ENCODE measurements around the gene MEIS3.

Gene MEIS3

DNA sequence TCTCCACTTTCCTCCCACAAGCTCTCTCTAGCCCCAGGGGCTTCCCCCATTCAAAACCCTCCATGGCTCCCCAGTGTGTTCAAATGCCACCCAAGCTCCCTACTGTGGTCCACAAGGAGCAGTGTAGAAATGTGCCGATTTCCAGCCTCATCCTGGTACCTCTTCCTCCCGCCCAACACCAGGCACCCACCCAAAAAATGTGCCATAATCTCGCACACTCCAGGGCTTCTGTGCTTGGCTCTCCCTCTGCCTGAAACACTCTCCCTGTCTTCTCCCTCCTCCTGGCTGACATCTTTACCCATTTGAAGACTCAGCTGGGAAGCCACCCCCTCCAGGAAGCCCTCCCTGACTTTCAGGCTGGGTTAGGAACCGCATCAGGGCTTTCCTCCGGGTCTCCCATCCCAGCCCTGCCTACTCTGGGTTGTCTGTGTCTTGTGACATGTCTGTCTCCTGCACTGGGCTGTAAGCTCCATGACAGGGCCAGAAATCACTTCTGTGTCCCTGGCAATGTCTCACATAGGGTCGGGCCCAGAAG, 16.6 kb upstream of the MEIS3 start:
- DNase-seq (ENCODE audit: low spot score): no peak

DNA sequence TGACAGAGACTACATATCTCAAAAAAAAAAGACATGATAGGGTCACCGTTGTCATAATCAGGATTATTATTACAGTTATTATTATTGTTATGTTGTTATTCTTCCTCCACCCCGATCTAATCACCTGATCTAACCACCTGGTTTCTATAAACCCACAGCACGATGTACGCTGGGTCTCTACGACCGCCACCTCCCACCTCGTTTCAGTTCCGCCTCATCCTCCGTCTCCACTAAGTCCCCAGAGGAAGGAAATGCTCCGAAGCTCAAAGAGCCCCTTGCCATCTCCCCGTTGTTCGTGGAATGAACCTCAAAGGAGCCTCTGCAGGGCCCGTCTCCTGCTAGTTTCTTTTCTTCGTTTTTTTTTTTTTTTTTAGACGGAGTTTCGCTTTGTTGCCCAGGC, 15.9 kb upstream of the MEIS3 start:
- no peak for DNase-seq (ENCODE audit: low spot score)

DNA sequence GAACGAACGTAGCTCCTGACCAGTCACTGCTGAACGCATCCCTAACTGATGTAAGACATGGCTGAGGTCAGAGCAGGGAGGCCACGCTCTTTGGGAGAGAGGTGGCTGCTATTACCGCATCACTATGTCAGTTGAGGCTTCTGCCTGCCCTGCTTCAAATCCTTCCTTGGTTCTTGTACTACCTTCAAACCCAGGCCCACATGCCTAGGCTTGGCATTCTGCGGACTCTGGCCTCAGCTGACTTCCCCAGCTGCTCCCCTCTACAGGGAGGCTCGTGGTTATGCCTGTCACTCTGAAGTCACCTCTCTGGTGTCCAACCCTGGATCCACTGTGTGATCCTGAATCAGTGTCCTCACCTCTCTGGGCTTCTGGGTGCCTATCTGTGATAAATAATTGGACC, 14.8 kb upstream of the MEIS3 start:
- DNase-seq (ENCODE audit: low spot score): no peak

DNA sequence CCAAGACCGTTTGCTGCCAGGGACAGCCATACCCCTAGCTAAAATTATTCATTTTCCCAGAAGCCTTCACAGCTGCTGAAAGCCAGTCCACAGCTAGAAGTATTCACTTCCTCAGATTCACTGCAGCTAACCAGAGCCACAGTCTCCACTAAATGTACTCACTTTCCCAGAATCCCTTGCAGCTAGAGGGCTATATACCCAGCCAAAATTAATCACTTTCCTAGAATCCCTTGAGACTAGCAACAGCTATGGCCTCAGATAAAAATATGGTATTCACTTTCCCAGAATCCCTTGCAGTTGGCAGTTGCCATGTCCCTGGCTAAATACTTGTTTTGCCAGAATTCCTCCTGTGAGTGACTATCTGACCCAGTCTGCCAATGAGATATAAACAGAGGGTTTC, 13.8 kb upstream of the MEIS3 start:
- DNase-seq (ENCODE audit: low spot score): peak; percentile 40

DNA sequence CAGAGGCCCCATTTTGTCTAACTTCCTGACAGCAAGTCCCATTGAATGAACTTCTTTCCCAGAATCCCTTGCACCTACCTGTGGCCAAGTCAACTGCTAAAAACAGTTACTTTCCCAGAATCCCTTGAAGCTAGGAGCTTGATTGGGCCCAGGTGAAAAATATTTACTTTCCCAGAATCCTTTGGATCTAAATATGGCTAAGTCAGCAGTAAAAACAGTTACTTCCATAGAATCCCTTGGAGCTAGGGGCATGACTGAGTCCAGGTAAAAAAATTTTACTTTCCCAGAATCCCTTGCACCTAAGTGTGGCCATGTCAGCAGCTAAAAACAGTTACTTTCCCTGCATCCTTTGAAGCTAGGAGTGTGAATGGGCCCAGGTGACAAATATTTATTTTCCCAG, 13.2 kb upstream of the MEIS3 start:
- DNase-seq (ENCODE audit: low spot score): no peak

DNA sequence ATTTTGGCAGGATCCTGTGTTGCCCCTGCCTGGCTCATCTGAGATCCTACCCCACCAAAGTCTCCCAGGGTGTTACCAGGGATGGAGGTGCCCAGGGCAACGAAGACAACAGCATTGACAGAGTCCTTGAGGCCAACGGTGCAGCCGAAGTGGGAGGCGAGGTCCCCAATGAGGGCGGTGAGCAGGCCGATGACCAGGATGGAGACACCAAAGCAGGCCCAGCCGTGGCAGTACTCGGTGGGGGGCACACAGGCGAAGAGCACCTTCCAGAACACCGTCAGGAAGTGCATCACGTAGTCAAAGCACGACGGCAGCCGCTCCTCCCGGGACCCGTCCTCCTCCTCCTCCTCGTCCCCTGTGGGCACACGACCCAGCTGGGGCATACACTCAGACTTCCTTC, 12.8 kb upstream of the MEIS3 start:
- DNase-seq (ENCODE audit: low spot score): no peak

DNA sequence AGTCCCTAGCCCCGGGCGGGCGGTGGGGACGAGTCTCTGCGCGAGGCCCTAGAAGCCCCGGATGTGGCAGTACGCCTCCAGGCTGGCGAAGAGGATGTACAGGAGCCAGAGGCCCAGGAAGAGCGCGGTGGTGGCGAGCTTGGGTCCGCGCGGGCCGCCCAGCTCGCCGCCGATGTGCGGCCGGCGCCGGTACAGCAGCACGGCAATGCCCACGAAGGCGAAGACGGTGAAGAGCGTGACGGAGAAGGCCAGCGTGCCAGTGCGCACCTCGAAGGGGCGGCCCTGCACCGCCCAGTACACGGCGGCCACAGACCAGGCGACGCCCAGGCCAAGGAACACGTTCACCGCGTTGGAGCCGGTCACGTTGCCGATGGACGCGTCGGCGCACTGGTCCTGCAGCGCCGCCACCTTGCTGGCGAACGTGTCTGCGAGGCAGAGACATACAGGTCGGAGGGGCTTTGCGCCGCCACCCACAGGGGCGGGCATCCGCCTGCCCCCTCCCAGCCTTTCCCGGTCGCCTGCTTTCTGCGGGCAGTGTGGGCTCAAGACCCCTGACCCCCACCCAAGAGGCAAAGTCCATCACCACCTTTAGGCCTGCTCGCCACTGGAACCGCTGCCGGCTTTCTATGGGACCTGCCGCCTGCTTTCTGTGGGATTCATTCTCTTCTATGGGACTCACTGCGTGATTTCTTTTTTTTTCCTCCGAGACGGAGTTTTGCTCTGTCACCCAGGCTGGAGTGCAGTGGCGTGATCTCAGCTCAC, 10.9 kb upstream of the MEIS3 start:
- no peak for DNase-seq (ENCODE audit: low spot score)

DNA sequence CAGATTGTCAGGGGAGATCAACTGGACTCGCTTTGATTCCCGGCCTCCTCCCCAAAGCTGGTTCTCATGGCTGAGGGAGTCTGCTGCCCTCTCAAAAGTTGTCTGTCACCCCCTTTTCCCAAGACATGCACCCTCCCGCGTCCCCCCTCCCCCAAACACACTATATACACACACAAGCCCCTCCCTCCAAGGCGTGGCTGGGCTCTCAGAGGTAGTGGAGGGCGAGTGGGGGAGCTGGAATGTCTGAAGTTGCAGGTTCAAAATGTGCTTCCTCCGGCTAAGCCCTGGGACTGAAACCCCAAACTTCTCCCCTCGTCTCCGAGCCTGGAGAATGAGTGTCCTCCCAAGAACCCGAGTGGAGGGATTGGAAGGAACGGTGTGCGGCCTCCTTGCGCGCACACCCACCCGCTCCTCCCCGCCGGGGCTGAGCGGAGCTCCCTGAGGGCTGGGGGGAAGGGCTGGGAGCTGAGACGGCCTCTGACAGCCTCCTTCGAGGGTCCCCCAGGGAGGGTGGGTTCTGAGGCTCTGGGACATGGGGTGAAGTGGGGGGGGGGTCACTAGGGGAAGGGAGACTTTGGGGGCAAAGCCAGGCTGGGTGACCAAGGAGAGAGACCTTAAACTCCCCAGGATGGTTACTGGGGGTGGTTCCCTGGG, 9.9 kb upstream of the MEIS3 start:
- DNase-seq (ENCODE audit: low spot score): no peak

DNA sequence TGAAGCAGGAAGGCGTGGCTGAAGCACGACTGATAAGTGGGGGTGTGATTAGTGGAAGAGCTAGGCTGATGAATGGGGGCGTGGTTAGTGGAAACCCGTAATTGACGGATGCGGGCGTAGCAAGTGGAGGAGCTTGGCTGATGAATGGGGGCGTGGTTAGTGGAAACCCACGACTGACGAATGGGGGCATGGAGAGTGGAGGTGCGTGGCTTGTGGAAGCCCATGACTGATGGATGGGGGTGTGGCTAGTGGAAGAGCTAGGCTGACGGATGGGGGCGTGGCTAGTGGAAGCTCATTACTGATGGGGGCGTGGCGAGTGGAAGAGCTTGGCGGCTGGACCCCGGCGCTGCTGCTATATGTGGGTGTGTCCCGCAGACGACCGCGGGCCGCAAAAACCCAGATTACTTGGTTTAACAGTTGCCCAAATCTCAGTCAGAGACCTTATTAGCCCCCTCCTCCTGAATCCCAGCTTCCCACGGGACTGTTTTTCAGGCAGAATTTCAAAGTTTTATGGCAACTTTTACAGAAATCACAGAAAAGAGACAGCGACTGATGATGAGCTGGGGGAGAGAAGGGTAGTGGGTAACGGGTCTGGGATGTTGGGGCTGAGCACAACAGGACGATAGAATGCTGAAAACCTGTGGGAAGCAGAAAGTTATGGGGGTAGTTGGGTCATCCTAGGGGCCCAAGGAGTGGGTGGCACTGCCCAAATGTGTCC, 9.0 kb upstream of the MEIS3 start:
- peak; percentile 99 for DNase-seq (ENCODE audit: low spot score)

DNA sequence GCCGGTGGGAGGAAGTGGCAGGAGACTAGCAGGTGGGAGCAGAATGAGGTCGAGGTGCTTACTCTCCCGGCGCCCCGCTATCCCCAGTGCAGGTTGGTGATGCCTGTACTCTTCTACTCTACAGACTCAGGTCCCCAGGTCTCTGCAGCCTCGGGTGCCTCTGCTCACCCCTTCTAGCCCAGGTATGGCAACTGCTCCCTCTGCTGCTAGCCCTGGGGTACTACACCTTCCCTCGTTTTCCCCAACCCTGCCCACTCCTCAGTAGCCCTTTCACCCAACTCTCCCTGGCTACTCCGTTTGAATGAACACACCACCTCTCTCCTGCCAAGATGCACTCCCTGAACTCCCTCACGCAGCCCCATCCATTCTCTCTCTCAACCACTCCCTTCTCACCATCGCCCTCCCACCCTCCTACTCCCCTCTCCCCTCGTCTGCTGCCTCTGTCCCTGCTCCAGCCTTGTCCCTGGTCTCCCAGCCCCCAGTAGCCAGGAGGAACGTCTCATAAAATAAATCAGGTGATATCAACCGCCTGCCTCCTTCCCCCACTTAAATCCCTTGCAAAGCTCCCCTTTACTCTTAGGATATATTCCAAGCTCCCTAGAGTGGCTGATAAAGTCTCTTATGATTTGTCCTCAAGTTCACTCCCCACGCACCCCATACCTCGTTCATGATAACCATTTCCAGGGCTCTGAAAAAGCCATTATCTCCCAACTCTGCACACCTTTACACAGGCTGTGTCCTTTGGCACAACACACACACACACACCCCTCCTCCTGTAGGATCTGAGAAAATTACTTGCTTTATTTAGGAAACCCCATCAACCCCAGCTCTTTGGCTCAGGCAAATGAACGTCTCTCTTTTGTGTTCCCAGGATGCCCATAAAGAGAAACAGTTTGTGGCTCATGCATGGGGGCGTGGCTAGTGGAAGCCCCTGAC, 8.2 kb upstream of the MEIS3 start:
- peak; percentile 64 for DNase-seq (ENCODE audit: low spot score)

DNA sequence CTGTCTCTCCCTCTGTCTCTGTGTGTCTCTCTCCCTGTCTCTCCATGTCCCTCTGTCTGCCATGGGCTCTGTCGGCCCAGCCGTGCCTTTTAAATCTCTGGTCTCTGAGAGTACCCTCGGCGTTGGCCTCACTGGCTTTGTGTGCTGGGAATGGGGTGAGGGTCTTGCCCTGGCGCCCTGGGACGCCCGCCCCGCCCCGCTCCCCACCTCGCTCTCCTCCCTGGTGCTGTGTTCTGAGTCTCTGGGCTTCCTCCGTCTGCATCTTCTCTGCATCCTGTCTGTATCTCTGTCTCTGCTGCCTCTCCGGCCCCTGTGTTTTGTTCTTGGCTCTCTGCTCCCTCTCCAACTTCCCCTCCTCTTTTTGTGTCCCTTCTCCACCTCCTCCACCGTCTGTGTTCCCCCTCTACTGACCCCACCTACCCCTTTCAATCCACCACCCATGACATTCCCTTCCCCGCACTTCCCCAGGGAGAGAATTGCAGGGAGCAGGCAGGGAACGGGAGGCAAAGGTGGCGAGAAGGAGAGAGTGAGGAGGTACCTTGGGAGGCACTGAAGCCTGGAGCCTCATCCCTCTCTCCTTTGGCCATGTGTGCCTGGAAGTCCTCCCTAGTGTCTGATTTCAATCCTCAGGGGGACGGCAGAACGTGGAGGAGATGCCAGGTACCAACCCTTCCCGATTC, 4.0 kb upstream of the MEIS3 start:
- no peak for DNase-seq (ENCODE audit: low spot score)

DNA sequence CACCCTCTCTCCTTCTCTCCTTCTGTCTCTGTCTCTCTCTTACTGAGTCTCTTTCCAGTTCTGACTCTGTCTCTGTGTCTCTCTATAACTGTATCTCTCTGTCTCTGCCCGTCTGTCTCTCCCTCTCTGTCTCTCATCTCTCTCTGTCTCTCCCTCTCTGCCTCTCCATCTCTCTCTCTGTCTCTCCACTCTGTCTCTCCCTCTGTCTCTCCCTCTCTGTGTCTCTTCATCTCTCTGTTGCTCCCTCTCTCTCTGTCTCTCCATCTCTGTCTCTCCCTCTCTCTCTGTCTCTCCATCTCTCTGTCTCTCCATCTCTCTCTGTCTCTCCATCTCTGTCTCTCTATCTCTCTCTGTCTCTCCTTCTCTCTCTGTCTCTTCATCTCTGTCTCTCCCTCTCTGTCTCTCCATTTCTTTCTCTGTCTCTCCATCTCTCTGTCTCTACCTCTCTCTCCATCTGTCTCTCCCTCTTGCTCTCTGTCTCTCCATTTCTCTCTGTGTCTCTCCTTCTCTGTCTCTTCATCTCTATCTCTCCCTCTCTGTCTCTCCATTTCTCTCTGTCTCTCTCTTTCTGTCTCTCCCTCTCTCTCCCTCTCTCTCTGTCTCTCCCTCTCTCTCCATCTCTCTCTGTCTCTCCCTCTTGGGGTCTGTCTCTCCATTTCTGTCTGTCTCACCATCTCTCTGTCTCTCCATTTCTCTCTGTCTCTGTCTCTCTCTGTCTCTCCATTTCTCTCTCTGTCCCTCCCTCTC, 3.3 kb upstream of the MEIS3 start:
- DNase-seq (ENCODE audit: low spot score): no peak

DNA sequence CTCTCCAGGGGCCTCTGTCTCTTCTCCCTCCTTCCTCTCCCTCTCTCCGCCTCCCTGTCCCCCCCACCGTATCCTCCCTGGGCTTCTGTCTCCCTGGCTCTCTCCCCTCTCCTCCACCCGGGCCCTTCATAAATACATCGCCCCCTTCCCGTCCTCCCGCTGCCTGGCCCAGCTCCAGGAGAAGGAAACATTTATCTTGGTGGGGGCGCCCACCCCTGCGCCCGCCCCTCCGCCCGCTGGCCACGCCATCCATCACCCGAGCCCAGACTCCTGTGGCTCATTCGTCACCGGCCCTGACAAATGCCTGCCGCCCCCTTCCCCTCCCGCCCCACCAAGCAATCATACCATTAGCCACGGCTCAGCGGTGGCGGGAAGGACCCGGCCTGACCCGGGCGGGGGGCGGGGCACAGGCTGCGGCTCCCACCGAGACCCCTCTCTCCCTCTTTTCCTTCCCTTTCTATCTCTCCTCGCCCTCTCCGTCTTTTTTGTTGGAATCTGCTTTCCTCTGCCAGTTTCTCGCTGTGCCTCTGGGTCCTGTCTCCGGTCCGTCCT, 2.6 kb upstream of the MEIS3 start:
- no peak for DNase-seq (ENCODE audit: low spot score)

DNA sequence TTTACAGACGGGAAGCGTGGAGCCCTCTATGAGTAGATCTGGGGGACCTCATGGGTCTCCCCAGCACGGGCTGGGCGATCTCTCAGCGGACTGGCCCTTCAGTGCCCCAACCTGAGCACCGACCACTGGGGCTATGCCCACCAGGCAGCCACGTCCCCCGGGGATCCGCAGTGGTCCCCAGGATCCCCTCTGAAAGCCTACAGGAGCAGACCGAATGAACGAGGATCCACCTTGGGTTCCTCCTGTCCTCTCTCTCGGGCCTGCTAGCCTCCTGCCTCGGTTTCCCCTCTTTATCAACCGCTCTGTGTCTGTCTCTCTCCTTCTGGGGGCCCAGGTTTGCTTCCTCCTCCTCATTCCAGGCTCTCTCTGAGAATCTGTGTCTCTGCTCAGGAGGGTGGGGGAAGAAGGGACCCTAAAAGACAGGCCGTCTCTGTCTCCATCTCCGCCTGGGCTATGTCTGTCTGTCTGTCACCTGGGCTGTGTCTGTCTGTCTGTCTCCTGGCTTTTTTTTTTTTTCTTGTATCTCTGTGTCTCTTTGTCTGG, 2.0 kb upstream of the MEIS3 start:
- DNase-seq (ENCODE audit: low spot score): no peak

DNA sequence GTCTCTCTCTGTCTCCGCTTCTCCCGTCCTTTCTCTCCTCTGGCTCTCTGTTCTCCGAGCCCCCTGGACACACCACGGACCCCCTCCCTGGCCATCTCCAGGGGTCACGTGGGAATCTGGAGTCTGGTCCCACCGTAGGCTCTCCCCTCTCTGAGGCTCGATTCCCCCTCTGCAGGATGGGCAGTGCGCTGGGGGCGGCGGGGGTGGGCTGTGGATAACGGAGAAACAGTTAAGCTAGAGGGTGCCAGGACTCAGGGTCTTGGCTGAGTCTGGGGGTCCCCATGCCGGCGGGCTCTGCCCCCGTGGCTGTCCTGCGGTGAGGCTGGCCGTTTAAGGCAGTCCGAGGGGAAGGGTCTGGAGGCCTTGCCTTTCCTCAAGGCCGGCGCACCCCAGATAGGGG, 462 bp upstream of the MEIS3 start:
- no peak for DNase-seq (ENCODE audit: low spot score)

DNA sequence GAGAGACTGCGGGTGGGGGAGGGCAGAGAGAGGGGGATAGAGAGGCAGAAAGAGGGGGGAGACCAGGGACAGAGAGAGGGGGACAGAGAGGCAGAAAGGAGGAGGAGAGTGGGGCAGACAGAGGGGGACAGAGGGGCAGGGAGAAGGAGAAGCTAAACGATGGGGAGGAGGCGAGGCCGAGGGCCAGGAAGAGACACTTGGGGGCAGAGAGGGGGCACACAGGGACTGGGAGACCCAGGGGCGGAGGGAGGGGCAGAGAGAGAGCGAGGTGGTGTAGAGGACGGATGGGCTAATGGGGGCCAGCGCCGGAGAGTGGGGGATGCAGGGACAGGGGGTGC, 666 bp downstream of the MEIS3 start:
- no peak for DNase-seq (ENCODE audit: low spot score)

DNA sequence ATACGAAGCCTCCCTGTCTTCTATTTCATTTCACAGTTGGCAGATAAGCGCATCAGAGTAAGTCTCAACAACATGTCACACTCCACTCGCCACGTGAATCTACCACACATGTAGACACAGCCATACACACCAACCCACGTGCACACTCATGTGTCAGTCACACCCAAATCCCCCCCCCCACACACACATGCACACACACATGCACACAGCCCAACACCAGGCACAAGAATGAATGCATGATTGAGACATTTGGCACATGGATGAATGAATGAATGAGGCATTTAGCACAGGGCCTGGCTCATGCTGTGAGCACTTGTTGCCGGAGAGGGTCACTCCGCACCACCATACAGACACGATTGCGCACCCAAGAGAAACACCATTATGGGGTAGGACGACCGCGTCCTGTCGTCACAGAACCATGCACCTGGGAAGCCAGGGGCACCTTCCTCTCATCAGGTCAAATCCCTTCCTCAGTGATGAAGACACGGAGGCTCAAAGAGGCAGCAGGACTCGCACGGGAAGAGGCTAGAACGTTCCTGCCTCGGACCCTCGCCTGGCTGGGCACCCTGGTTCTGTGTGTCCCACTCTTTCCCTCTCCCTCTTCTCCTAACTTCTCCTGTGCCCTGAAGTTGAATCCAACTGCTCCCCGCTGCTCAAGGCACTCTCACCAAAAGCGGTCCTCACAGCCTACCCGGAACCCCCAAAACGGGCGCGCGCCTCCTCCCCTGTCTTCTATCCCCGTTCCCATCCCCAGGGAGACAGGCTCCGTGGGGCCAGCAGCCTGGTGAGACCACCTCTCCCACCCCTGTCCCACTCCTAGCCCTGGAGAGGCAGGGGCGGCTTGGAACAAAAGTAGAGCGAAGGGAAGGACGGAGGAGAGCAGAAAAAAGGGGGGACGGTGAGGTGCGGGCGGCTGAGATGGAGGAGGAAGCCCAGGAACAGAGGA, 1.3 kb downstream of the MEIS3 start:
- DNase-seq (ENCODE audit: low spot score): no peak

DNA sequence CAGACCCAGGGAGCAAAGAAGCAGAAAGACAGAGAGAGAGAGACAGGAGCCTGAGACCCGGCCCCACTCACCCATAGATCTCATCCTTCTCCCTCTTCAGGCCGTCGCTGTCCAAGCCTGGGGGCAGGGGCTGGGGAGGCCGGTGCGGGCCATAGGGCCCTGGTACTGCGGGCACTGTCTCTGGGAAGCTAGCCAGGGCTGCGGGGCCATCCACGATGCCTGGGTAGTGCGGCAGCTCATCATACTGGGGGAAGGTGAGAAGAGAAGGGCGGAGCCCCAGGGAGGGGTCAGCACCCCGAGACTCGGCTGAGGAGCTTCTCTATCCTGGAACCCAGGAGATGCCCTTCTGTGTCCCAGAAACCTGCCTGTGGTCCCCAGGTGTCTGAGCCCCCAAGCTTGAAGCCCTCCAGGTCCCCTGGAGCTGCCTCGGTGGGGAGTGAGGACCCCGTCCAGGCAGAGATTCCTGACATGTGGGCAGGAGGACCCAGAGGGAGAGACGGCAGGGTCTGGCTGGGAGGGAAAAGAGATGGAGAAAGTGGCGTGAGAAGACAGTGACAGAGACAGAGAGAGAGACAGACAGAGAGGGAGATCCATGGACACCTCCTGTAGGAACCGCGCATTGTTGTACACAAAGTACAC, 2.1 kb downstream of the MEIS3 start:
- DNase-seq (ENCODE audit: low spot score): no peak

DNA sequence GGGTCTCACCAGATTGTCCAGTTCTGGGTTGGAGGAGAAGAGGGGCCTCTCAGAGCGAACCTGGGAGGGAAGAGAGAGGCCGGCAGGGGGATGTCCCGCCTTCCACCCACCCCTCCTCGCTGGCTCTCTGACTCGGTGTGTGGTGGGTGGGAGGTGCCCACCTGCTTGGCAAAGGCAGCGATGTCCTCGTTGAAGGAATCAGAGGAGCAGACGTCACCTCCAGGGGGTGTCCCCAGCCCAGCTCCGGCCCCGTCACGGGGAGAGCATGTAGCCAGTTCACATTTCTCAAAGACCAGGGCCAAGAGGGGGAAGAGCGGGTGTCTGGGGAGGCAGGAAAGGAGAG, 2.7 kb downstream of the MEIS3 start:
- no peak for DNase-seq (ENCODE audit: low spot score)

All from RKO (cell line).